Small intestine (tissue), 7 donors: Measurements from ENCODE around the gene PVALB. TPM values are rescaled to one million over a fixed set of nuclear protein-coding genes. Genes with fewer than 3 reads are reported as not detected.

ENCODE experiments used
- DNase-seq, 2 donors: peaks; one replicate each; pipeline versions ENCODE4 v3.0.0 to v3.0.0-alpha.2; 2013
- FAIRE-seq: peaks from 2 replicates; lab custom pipeline; 2012; peaks lifted over from hg19 to GRCh38; lab: Jason Lieb, UNC
- H3K27ac ChIP-seq, 3 donors: one replicate each; pipeline ENCODE4 v1.5.1; 2013; ENCODE audit warnings: low read length in 2 of 3, mild to moderate bottlenecking in 2 of 3, control low read depth in 1 of 3, inconsistent platforms in 1 of 3, low read depth in 1 of 3, moderate library complexity in 1 of 3
- H3K27me3 ChIP-seq, 3 donors: one replicate each; pipeline ENCODE4 v1.6.1; 2013; ENCODE audit warnings: low read length in 3 of 3, inconsistent platforms in 1 of 3; ENCODE audit not compliant: control insufficient read depth in 3 of 3, insufficient read depth in 3 of 3
- H3K36me3 ChIP-seq, 3 donors: one replicate each; pipeline ENCODE4 v1.6.1; 2013; ENCODE audit warnings: low read length in 3 of 3, inconsistent platforms in 1 of 3, low read depth in 1 of 3, mild to moderate bottlenecking in 1 of 3, moderate library complexity in 1 of 3; ENCODE audit not compliant: control insufficient read depth in 3 of 3, insufficient read depth in 2 of 3
- H3K4me1 ChIP-seq, 3 donors: one replicate each; pipeline ENCODE4 v1.6.1; 2013; ENCODE audit warnings: low read length in 2 of 3, inconsistent platforms in 1 of 3, low read depth in 1 of 3, mild to moderate bottlenecking in 1 of 3, moderate library complexity in 1 of 3; ENCODE audit not compliant: control insufficient read depth in 3 of 3, insufficient read depth in 2 of 3
- H3K4me3 ChIP-seq, 3 donors: one replicate each; pipeline ENCODE4 v1.5.1; 2013; ENCODE audit warnings: low read length in 3 of 3, control low read depth in 1 of 3, inconsistent platforms in 1 of 3, low read depth in 1 of 3, mild to moderate bottlenecking in 1 of 3, moderate library complexity in 1 of 3
- H3K9me3 ChIP-seq, 2 donors: one replicate each; pipeline ENCODE4 v1.6.1; 2013; ENCODE audit warnings: low read depth in 1 of 2, low read length in 1 of 2; ENCODE audit not compliant: control insufficient read depth in 2 of 2, insufficient read depth in 1 of 2
- WGBS, 3 donors: extraction: QIAGEN DNeasy Blood & Tissue Kit; methylation state at CpG; one replicate each; pipeline ENCODE4 v1.1.7; 2013; 5-methylcytosine and 5-hydroxymethylcytosine counted together
- polyA plus RNA-seq, 4 donors: library from polyadenylated mRNA; stranded (reverse) in 3 of 4; unstranded in 1 of 4; fragments of 200-250 nt in 3 of 4; fragments of 120-200 nt in 1 of 4; gene quantifications; one replicate each; pipeline versions ENCODE4 v1.2.1 to v1.2.3, GENCODE V29; 2013
- donor health status: healthy with polysubstance abuse.
- donor health status: control.
- donor health status: control.
- donor health status: Bipolar disorder and iron deficiency.
- donor health status: healthy.

PVALB gene
- polyA plus RNA-seq, 4 donors, result 0.27 TPM; not detected in 3

DNA sequence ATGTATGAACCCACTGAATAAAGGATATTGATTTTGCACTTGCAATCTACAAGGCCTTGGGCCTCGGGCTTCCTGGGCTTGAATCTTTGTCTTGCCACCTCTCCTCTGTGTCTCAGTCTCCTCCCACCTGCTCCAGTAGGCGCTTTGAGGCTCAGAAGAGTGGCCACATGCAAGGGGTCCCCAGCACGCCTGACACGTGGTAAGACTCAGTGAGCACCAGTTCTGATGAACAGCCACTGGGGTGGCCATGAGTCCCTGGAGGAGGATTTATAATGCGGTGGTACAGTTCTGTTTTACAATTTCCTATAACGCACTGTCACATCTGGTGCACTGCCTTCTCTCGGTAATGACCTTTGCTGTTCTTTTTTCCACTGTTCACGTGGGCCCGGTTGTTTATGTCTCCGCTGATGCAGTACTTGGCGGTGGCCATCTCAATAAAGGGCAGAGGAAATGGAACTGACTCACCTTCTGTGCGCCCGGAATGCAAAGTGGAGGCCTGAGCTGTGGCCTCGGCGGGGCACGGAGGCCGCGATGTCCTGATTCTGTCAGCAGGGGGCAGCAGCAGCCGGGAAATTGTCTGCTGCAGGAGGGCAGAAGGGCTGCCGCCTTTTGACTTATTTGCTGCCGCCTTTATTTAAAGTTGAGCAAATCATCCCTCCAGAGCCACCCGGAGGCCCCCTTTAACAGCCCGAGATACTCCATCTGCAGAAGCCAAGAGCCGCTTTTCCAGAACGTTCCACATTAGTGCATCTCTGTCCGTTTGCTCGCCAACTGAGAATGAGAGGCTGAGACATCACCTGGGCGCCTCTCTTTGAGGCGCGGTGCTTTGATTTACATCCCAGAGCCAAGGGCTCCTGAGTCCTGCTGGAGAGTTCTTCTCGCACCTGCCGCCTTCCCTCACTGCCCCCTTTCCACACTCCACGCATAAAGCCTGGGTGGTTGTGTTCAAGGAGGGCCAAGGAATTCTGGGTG lies 34.9 kb downstream of the PVALB start:
- Histone ChIP-seq H3K9me3 (no peaks in the 10 kb centered on the region), H3K4me1 (peaks cover 0 to 3% (median 0%) of the 10 kb centered on the region in 3 donors), H3K27ac (peak overlapping the region in 2 of 3 donors; percentile 25 to 80), H3K4me3 (no peak overlapping the region), H3K27me3 (peaks cover 0 to 24% (median 0%) of the 10 kb centered on the region in 3 donors), H3K36me3 (no peaks in the 10 kb centered on the region)
- DNase-seq (peak; percentile 78 to 85), FAIRE-seq (no peak)
- WGBS, 3 donors, result 11 to 20% (median 13%) methylated on average over 33 of the region's 33 CpGs

DNA sequence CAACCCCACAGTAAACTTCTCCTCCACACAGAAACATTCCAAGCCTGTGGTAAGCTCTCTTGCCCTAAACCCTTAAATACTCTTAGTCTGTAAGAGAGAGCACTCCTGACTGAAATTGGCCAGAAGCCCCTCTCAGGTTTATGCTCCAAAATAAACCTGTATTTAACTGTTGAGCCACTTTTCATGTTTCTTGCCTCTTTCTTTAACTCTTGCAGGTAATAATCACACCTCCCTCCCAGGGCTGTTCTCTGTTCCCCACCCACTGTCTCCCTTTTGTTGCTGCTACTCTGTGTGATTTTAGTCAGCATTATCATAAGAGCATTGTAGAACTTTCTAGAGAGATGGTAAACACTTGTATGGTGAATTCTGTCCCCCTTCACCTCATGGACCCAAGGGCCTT lies 38.8 kb downstream of the PVALB start:
- Histone ChIP-seq H3K9me3 (no peaks in the 10 kb centered on the region), H3K4me1 (peaks cover 0 to 8% (median 2%) of the 10 kb centered on the region in 3 donors), H3K27me3 (peaks cover 0 to 12% (median 0%) of the 10 kb centered on the region in 3 donors), H3K36me3 (no peaks in the 10 kb centered on the region), H3K27ac (no peak overlapping the region), H3K4me3 (no peak overlapping the region)
- no peak for DNase-seq
- FAIRE-seq, result no peak

DNA sequence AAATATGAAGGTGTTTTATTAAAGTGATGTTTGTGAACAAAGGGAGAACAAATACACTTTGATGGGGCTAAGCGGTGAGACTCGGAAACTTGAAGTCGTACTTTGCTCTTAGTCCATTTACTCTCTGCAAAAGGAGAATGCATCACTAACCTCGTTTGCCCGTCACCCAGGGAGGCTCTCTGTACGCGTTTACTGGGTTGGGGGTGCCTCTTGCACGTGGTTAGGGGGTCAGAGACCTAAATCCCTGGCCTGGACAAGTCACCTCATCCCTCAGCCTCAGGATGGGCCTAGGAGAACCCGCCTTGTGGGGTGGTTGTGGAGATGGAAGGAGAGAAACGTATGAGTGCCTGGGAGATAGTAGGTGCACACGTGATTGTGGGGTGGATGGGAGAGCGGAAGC lies 40.1 kb downstream of the PVALB start:
- FAIRE-seq, result no peak
- 22 to 52% (median 36%) methylated on average over 12 of the region's 12 CpGs for WGBS, 3 donors
- H3K9me3 ChIP-seq, result no peaks in the 10 kb centered on the region
- H3K27me3 ChIP-seq, result peaks cover 0 to 8% (median 0%) of the 10 kb centered on the region in 3 donors
- no peaks in the 10 kb centered on the region for H3K36me3 ChIP-seq
- DNase-seq, result no peak
- peaks cover 0 to 8% (median 2%) of the 10 kb centered on the region in 3 donors for H3K4me1 ChIP-seq
- H3K27ac ChIP-seq, result peak overlapping the region in 2 of 3 donors; percentile 4 to 55
- H3K4me3 ChIP-seq, result peak overlapping the region in 1 of 3 donors; percentile 22

DNA sequence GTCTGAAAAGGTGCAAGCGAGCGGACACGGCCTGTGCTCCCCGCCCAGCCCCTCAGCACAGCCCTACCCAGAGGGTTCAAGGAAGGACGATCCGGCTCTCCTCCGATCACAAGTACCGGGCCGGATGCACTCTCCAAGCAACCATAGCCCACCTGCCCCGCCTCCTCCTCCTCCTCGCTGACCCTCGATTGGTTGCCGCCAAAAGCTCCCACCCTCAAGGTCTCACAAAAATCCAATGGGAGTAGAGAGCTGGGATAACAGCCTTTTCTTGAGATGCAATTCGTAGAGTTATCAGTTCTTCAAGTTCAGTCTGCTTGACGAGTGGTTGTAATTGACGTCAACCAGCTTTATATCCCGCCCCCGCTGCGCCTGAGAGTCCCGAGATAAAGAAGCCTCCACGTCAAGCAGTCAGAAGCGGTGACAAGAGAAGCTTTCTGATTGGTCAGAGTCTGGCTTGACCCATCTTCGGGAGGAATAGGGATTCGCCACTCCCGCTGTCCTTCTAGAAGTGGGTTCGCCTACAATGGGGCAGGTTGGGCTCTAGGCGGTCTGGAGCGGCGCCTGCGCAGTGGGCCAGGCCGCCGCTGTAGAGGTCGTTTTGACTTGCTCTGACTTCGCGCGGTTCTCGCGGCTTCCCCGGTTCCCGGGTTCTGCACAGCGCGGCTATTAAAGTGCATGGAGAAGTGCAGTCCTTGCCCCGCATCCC lies 40.7 kb downstream of the PVALB start, which contains the start of gene IFT27:
Gene IFT27 (minus strand): TSS at position 156 of the 706 bp plus-strand sequence. CDS start 412 bp downstream, outside the sequence.
- Histone ChIP-seq H3K36me3 (peaks cover 0 to 3% (median 0%) of the 10 kb centered on the region in 3 donors), H3K4me1 (peaks cover 0 to 8% (median 2%) of the 10 kb centered on the region in 3 donors), H3K4me3 (peak within 1 kb of the TSS; percentile 79 to 89 (median 82)), H3K9me3 (no peaks in the 10 kb centered on the region), H3K27me3 (peaks cover 0 to 8% (median 0%) of the 10 kb centered on the region in 3 donors), H3K27ac (peak within 1 kb of the TSS; percentile 44 to 83 (median 65))
- 0 to 1% (median 0%) methylated on average over 41 to 43 of the region's 43 CpGs for WGBS, 3 donors
- FAIRE-seq (peak; percentile 96), DNase-seq (peak; percentile 100)

DNA sequence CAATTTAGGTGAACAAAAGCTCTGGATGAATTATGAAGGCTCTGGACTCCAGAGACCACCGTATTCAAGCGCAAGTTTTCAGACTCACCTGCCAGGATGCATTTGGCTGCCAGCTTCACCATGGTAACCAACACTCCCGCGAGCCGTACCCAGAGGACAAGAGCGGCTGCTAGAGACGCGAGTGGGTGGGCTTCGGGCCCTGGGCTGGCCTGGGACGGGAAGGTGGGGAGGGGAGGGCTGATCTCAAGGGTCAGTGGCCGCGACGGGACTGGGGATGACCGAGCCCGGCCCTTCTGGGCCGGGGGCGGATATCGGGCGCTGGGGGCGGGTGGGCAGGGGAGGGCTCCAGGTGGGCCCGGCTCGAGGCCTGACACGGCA lies 41.3 kb downstream of the PVALB start:
- peak in 1 of 2 donors; percentile 55 for DNase-seq
- Histone ChIP-seq H3K27ac (peak overlapping the region; percentile 44 to 83 (median 65)), H3K4me3 (peak overlapping the region; percentile 79 to 89 (median 82)), H3K27me3 (peaks cover 0 to 8% (median 0%) of the 10 kb centered on the region in 3 donors), H3K9me3 (no peaks in the 10 kb centered on the region), H3K36me3 (peaks cover 0 to 3% (median 0%) of the 10 kb centered on the region in 3 donors), H3K4me1 (peaks cover 0 to 8% (median 2%) of the 10 kb centered on the region in 3 donors)
- 0 to 1% (median 1%) methylated on average over 19 to 23 of the region's 23 CpGs for WGBS, 3 donors
- no peak for FAIRE-seq

DNA sequence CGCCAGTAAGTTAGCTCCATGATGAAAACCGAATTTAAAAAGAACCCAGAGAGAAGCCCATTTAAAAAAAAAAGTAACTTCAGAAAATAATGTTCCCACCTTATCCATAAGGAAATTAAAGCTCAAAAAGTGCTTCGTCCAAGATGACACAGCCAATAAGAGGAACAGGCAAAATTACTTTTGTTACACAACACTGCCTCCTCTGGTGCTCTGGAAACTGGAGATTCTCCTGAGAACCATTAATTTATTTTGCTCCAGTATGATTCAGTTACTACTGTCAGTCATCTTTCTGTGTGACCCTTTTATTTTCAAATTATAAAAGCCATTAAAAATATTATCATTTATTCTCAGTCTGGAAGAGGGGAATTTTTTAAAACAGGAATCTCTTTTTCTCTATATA lies 42.9 kb downstream of the PVALB start:
- H3K27ac ChIP-seq, result no peak overlapping the region
- H3K4me1 ChIP-seq, result peaks cover 0 to 8% (median 2%) of the 10 kb centered on the region in 3 donors
- peaks cover 0 to 3% (median 0%) of the 10 kb centered on the region in 3 donors for H3K36me3 ChIP-seq
- no peak overlapping the region for H3K4me3 ChIP-seq
- no peak for FAIRE-seq
- no peaks in the 10 kb centered on the region for H3K9me3 ChIP-seq
- DNase-seq, result peak; percentile 11 to 60
- no peaks in the 10 kb centered on the region for H3K27me3 ChIP-seq
- 71 to 80% (median 73%) methylated on average over 3 of the region's 3 CpGs for WGBS, 3 donors

DNA sequence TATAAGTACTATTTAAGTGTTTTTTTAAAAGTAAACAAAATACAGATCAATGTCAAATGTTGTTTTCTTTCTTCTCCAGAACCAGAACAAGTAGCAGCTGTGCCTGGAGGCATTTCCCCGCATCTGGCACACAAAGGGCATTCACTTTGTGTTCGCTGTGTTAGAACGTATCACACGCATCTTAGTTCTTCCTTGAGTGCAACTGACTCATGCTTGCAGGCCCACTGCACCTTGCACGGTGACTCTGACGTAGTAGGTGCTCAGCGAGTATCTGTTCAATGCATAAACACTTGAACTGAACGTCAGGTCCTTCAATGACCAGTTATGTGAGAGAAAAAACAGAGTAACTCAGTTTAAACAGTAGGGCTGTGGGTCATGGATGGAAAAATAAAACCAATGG lies 44.4 kb downstream of the PVALB start:
- no peak for FAIRE-seq
- 88 to 95% (median 92%) methylated on average over 8 of the region's 8 CpGs for WGBS, 3 donors
- no peak for DNase-seq
- Histone ChIP-seq H3K9me3 (no peaks in the 10 kb centered on the region), H3K27ac (no peak overlapping the region), H3K4me3 (no peak overlapping the region), H3K36me3 (peaks cover 0 to 10% (median 0%) of the 10 kb centered on the region in 3 donors), H3K4me1 (peaks cover 0 to 8% (median 2%) of the 10 kb centered on the region in 3 donors), H3K27me3 (no peaks in the 10 kb centered on the region)
